Transverse colon (tissue), 4 donors: Measurements from ENCODE around the gene TXNRD3.

Experiments used
- EP300 ChIP-seq: sonication (generic); formaldehyde crosslinking; IDR thresholded peaks from one replicate; pipeline ENCODE4 v1.6.1; 2017; ENCODE audit warnings: antibody characterized with exemption, low read depth
- POLR2A ChIP-seq: fragments of 450-650 bp; IDR thresholded peaks from one replicate; pipeline ENCODE4 v1.6.1; 2016; ENCODE audit warnings: antibody characterized with exemption, mild to moderate bottlenecking, moderate library complexity
- POLR2AphosphoS5 ChIP-seq, 3 donors: sonication (generic); formaldehyde crosslinking; IDR thresholded peaks; one replicate each; pipeline ENCODE4 v1.6.1; 2016; ENCODE audit warnings: antibody characterized with exemption in 3 of 3
- TF ChIP-seq, protein P1 (sequence below), 5 experiments: fragments of 200-600 bp in 3 of 5; fragments of 450-650 bp in 2 of 5; sonication (generic) in 3 of 5; IDR thresholded peaks; 1 replicate in 2 of 5; 2 replicates in 3 of 5; pipeline ENCODE4 v1.5.1; 2016 to 2017; ENCODE audit warnings: antibody characterized with exemption in 5 of 5, inconsistent platforms in 3 of 5, mild to moderate bottlenecking in 2 of 5, moderate library complexity in 1 of 5

DNA sequence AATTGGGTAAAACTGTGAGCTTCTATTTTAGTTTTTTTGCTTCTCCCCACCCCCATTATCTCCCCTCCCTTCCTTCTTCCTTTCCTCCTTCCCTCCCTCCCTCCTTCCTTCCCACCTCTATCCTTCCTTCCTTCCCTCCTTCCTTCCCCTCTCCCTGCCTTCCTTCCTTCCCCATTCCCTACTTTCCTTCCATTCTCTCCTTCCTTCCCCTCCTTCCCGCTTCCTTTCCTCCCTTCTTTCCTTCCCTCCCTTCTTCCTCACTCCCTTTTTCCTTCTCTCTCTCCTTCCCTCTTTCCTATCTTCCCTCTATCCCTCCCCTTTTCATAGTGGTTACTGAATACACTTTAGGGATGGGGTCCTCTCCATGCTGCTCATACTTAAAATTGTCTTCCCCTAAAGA lies 55.8 kb downstream of the TXNRD3 start:
- TF ChIP-seq, protein P1, sequence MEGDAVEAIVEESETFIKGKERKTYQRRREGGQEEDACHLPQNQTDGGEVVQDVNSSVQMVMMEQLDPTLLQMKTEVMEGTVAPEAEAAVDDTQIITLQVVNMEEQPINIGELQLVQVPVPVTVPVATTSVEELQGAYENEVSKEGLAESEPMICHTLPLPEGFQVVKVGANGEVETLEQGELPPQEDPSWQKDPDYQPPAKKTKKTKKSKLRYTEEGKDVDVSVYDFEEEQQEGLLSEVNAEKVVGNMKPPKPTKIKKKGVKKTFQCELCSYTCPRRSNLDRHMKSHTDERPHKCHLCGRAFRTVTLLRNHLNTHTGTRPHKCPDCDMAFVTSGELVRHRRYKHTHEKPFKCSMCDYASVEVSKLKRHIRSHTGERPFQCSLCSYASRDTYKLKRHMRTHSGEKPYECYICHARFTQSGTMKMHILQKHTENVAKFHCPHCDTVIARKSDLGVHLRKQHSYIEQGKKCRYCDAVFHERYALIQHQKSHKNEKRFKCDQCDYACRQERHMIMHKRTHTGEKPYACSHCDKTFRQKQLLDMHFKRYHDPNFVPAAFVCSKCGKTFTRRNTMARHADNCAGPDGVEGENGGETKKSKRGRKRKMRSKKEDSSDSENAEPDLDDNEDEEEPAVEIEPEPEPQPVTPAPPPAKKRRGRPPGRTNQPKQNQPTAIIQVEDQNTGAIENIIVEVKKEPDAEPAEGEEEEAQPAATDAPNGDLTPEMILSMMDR (IDR thresholded peaks at IDR 0.05) = no peak
- TF ChIP-seq EP300 (no peak), POLR2A (no peak), POLR2AphosphoS5 (IDR thresholded peaks at IDR 0.05) (no peak)
